ENCODE measurements around the gene RNU2-63P. TPM values are rescaled to one million over a fixed set of nuclear protein-coding genes. Genes with fewer than 3 reads are reported as not detected.
"Not testable (repeated sequence)": the region's sequence is repeated elsewhere in the genome, so short reads cannot be mapped to it uniquely, and the experiment has no call there.

RNU2-63P gene
- total RNA-seq, 1 donor from 2014 or later = 4.9 TPM

DNA sequence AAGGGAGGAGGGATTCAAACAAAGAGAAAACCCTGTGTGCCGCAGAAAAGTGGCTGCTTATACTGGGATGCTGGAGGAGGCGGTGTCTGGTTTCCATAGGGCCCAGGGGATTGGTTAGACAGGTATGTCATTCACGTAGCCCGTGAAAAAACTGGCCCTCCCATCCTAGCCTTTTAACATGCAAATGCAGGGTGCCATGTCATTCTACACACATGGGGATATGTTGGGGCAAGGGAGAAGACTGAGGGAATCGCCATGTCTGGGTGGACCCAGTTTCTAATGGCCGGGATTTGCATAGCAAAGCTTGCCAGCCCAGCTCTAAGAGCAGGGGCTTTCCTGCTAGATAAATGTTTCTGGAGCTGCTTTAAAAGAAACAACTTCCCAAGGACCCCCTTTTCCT, 8.2 kb upstream of the RNU2-63P start:
- Mint-ChIP-seq H3K27ac (no peak overlapping the region), H3K9me3 (no peaks in the 10 kb centered on the region), H3K36me3 (peaks cover 21% of the 10 kb centered on the region), H3K27me3 (no peaks in the 10 kb centered on the region), H3K4me3 (no peak overlapping the region), H3K4me1 (ENCODE audit: unreplicated experiment) (peaks cover 5% of the 10 kb centered on the region)
- no peak for DNase-seq (ENCODE audit: extremely low spot score, unreplicated experiment)
- TF ChIP-seq, protein P1, sequence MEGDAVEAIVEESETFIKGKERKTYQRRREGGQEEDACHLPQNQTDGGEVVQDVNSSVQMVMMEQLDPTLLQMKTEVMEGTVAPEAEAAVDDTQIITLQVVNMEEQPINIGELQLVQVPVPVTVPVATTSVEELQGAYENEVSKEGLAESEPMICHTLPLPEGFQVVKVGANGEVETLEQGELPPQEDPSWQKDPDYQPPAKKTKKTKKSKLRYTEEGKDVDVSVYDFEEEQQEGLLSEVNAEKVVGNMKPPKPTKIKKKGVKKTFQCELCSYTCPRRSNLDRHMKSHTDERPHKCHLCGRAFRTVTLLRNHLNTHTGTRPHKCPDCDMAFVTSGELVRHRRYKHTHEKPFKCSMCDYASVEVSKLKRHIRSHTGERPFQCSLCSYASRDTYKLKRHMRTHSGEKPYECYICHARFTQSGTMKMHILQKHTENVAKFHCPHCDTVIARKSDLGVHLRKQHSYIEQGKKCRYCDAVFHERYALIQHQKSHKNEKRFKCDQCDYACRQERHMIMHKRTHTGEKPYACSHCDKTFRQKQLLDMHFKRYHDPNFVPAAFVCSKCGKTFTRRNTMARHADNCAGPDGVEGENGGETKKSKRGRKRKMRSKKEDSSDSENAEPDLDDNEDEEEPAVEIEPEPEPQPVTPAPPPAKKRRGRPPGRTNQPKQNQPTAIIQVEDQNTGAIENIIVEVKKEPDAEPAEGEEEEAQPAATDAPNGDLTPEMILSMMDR (conservative IDR thresholded peaks at IDR 0.05) = no peak

GRCh38 chr2:88022669-88022921, 6.2 kb upstream of the RNU2-63P start:
- peaks cover 2% of the 10 kb centered on the region for H3K27me3 Mint-ChIP-seq
- DNase-seq (ENCODE audit: extremely low spot score, unreplicated experiment) = no peak
- TF ChIP-seq, protein P1 (conservative IDR thresholded peaks at IDR 0.05) = no peak
- peaks cover 12% of the 10 kb centered on the region for H3K4me1 Mint-ChIP-seq (ENCODE audit: unreplicated experiment)
- no peak overlapping the region for H3K4me3 Mint-ChIP-seq
- H3K36me3 Mint-ChIP-seq = peaks cover 10% of the 10 kb centered on the region
- H3K9me3 Mint-ChIP-seq = no peaks in the 10 kb centered on the region
- H3K27ac Mint-ChIP-seq = no peak overlapping the region

DNA sequence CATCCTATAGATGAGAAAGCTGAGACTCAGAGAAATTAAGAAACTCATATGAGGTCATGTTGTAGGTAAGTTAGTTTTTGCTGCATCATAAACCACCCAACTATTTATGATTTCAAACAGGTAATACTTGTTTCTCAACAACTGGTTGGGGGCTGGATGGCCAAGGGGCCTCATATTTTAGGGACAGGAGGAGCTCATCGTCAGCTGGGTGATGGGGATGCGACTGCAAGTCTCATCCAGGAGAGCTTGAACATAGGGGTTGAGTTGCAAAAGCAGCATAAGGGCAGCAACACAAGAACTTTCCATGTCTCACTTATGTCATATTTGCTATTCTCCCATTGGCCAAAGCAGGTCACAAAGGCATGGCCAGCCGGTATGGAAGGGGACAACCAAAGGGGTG, 3.6 kb upstream of the RNU2-63P start:
- peak overlapping the region; percentile 44 for H3K27ac Mint-ChIP-seq
- DNase-seq (ENCODE audit: extremely low spot score, unreplicated experiment) = no peak
- no peaks in the 10 kb centered on the region for H3K9me3 Mint-ChIP-seq
- peaks cover 20% of the 10 kb centered on the region for H3K4me1 Mint-ChIP-seq (ENCODE audit: unreplicated experiment)
- TF ChIP-seq, protein P1 (conservative IDR thresholded peaks at IDR 0.05) = no peak
- peaks cover 10% of the 10 kb centered on the region for H3K27me3 Mint-ChIP-seq
- peaks cover 7% of the 10 kb centered on the region for H3K36me3 Mint-ChIP-seq
- no peak overlapping the region for H3K4me3 Mint-ChIP-seq

DNA sequence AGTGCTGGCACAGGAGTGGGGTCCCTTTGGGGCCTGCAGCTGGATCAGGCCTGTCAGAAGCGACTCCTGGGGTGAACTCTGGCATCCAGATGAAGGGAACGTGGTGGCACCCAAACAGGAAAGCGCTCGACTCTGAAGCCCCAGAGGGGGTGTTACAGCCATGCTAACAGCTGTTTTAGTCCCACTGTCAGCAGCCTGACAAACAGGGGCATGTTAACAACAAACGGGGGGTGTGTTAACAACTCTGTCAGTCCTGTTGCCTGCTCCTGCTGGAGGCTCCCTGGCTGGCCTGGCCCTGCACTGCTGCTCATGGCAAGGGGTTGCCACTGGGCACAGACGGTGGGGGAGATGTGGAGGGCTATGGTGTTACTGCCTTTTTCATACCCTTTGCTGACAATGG, 2.6 kb upstream of the RNU2-63P start:
- Mint-ChIP-seq H3K27me3 (peaks cover 10% of the 10 kb centered on the region), H3K36me3 (peaks cover 3% of the 10 kb centered on the region), H3K4me3 (no peak overlapping the region), H3K9me3 (no peaks in the 10 kb centered on the region), H3K27ac (no peak overlapping the region), H3K4me1 (ENCODE audit: unreplicated experiment) (peaks cover 20% of the 10 kb centered on the region)
- TF ChIP-seq, protein P1 (conservative IDR thresholded peaks at IDR 0.05) = no peak
- no peak for DNase-seq (ENCODE audit: extremely low spot score, unreplicated experiment)

- H3K36me3 Mint-ChIP-seq; H3K27me3 Mint-ChIP-seq; DNase-seq (ENCODE audit: extremely low spot score, unreplicated experiment); H3K9me3 Mint-ChIP-seq; H3K27ac Mint-ChIP-seq: not testable (repeated sequence)
- Mint-ChIP-seq H3K4me3 (peak overlapping the region; percentile 99), H3K4me1 (ENCODE audit: unreplicated experiment) (peaks cover 20% of the 10 kb centered on the region)
Measured at GRCh38 chr2:88018077-88018805, 1.9 kb upstream of the RNU2-63P start.

DNA sequence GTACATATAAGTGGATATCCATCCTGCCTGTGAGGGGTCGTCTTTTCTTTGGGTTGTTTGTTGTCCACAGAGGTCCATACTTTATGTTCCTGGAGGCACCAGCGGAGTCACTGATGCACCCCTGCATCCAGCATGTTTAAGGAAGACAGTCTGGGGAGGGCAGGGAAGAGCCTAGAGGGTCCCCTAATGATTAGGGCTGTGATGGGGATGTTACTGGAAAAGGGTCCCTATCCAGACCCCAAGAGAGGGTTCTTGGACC, 1.4 kb upstream of the RNU2-63P start:
- DNase-seq (ENCODE audit: extremely low spot score, unreplicated experiment); H3K27me3 Mint-ChIP-seq; H3K36me3 Mint-ChIP-seq; H3K9me3 Mint-ChIP-seq: not testable (repeated sequence)
- Mint-ChIP-seq H3K4me3 (peak overlapping the region; percentile 99), H3K4me1 (ENCODE audit: unreplicated experiment) (peaks cover 20% of the 10 kb centered on the region), H3K27ac (peak overlapping the region; percentile 98)
